Activated CD8-positive, alpha-beta T cell treated with anti-CD3 and anti-CD28 coated beads for 36 hours (primary cell): ENCODE results near the gene FGF16. TPM values are rescaled to one million over a fixed set of nuclear protein-coding genes. Genes with fewer than 3 reads are reported as not detected.

Experiments used
- ATAC-seq: fragments of 200-7000 bp; cut with Tn5 transposase; one replicate; pipeline ENCODE4 v1.10.0; 2021; ENCODE audit warnings: mild to moderate bottlenecking, moderate library complexity
- CTCF ChIA-PET: fragments of 350-600 bp; sonication (Branson Sonifier 250); formaldehyde crosslinking; loops from one replicate; lab custom pipeline; 2021; ENCODE audit warnings: antibody characterized with exemption; lab: Charles Lee
- POLR2A ChIA-PET: fragments of 350-600 bp; sonication (Branson Sonifier 250); formaldehyde crosslinking; loops from one replicate; lab custom pipeline; 2021; ENCODE audit warnings: antibody characterized with exemption; lab: Charles Lee
- DNase-seq: peaks from one replicate; pipeline ENCODE4 v3.0.0-alpha.2; 2020
- H3K27ac Mint-ChIP-seq: one replicate; pipeline ENCODE4 v1.8.0; 2021; ENCODE audit warnings: mild to moderate bottlenecking, mixed read lengths
- H3K27me3 Mint-ChIP-seq: one replicate; pipeline ENCODE4 v1.8.0; 2021; ENCODE audit warnings: mixed read lengths
- H3K36me3 Mint-ChIP-seq: one replicate; pipeline ENCODE4 v1.8.0; 2021; ENCODE audit warnings: low read depth, mixed read lengths
- H3K4me1 Mint-ChIP-seq: one replicate; pipeline ENCODE4 v1.8.0; 2021; ENCODE audit warnings: low read depth, mixed read lengths
- H3K4me3 Mint-ChIP-seq: one replicate; pipeline ENCODE4 v1.8.0; 2021; ENCODE audit warnings: mild to moderate bottlenecking, moderate library complexity, mixed read lengths
- H3K9me3 Mint-ChIP-seq: one replicate; pipeline ENCODE4 v1.8.0; 2021; ENCODE audit warnings: mixed read lengths
- CTCF ChIP-seq: fragments of 200-600 bp; IDR thresholded peaks from one replicate; pipeline ENCODE4 v1.8.0; 2022; ENCODE audit warnings: antibody characterized with exemption, mild to moderate bottlenecking
- intact Hi-C: fragments of 100-400 bp; cut with micrococcal nuclease; formaldehyde crosslinking; loops from one replicate; pipeline ENCODE4 v1.10.0; 2022
- total RNA-seq, 2 experiments: library from RNA; stranded (reverse); gene quantifications; one replicate each; pipeline ENCODE4 v1.2.3, GENCODE V29; 2021

The FGF16 gene
- total RNA-seq, 2 experiments from 2014 or later: not detected

- Mint-ChIP-seq H3K27ac (no peak overlapping the region), H3K36me3 (no peaks in the 10 kb centered on the region), H3K27me3 (peaks cover 21% of the 10 kb centered on the region), H3K4me1 (peaks cover 5% of the 10 kb centered on the region), H3K4me3 (no peak overlapping the region), H3K9me3 (no peaks in the 10 kb centered on the region)
- ChIA-PET POLR2A (no interaction called here), CTCF (no interaction called here)
- ATAC-seq: no peak
- DNase-seq: no peak
- TF ChIP-seq CTCF: no peak
- intact Hi-C loops: no loop called here
These were observed 3.1 kb upstream of the FGF16 start for GRCh38 chrX:77444075-77444474.

- peaks cover 5% of the 10 kb centered on the region for H3K4me1 Mint-ChIP-seq
- no peak for DNase-seq
- CTCF ChIA-PET: no interaction called here
- no peak overlapping the region for H3K27ac Mint-ChIP-seq
- H3K27me3 Mint-ChIP-seq: peaks cover 21% of the 10 kb centered on the region
- no peaks in the 10 kb centered on the region for H3K9me3 Mint-ChIP-seq
- no peaks in the 10 kb centered on the region for H3K36me3 Mint-ChIP-seq
- ATAC-seq: no peak
- no peak overlapping the region for H3K4me3 Mint-ChIP-seq
- POLR2A ChIA-PET: no interaction called here
- TF ChIP-seq CTCF: no peak
- intact Hi-C loops: no loop called here
These were observed 2.6 kb upstream of the FGF16 start for GRCh38 chrX:77444545-77444944.

- no peaks in the 10 kb centered on the region for H3K36me3 Mint-ChIP-seq
- peak; percentile 58 for TF ChIP-seq CTCF
- peaks cover 21% of the 10 kb centered on the region for H3K27me3 Mint-ChIP-seq
- no peak overlapping the region for H3K27ac Mint-ChIP-seq
- peak overlapping the region; percentile 64 for H3K4me3 Mint-ChIP-seq
- peaks cover 5% of the 10 kb centered on the region for H3K4me1 Mint-ChIP-seq
- CTCF ChIA-PET: interaction anchor here (2.1 kb wide), 1 partner anchor 579 kb away, joined by 5 read pairs; no protein-coding TSS in a partner anchor
- ATAC-seq (no peak), DNase-seq (peak; percentile 28)
- intact Hi-C loops: no loop called here
- POLR2A ChIA-PET: no interaction called here
- no peaks in the 10 kb centered on the region for H3K9me3 Mint-ChIP-seq
These were observed 1.1 kb upstream of the FGF16 start for GRCh38 chrX:77446029-77446585.

- Mint-ChIP-seq H3K36me3 (no peaks in the 10 kb centered on the region), H3K4me3 (peak overlapping the region; percentile 33), H3K9me3 (no peaks in the 10 kb centered on the region), H3K27ac (no peak overlapping the region), H3K27me3 (peaks cover 21% of the 10 kb centered on the region), H3K4me1 (peaks cover 2% of the 10 kb centered on the region)
- no peak for TF ChIP-seq CTCF
- intact Hi-C loops: no loop called here
- POLR2A ChIA-PET: interaction anchor here (0.8 kb wide), 1 partner anchor 451 kb away, joined by 3 read pairs; the partner anchor contains the start of gene COX7B
- DNase-seq (peak; percentile 3), ATAC-seq (no peak)
- CTCF ChIA-PET: interaction anchor here (1.0 to 2.1 kb wide), 2 partner anchors 448 to 577 kb away, joined by 3 to 5 read pairs; no protein-coding TSS in a partner anchor
These were observed 722 bp downstream of the FGF16 start for GRCh38 chrX:77447653-77448569.

GRCh38 chrX:77450415-77450814, 3.2 kb downstream of the FGF16 start:
- no peak overlapping the region for H3K4me3 Mint-ChIP-seq
- H3K4me1 Mint-ChIP-seq: peaks cover 2% of the 10 kb centered on the region
- no peaks in the 10 kb centered on the region for H3K36me3 Mint-ChIP-seq
- ChIA-PET POLR2A (no interaction called here), CTCF (no interaction called here)
- no peaks in the 10 kb centered on the region for H3K9me3 Mint-ChIP-seq
- intact Hi-C loops: no loop called here
- peaks cover 14% of the 10 kb centered on the region for H3K27me3 Mint-ChIP-seq
- DNase-seq: no peak
- TF ChIP-seq CTCF: no peak
- no peak for ATAC-seq
- H3K27ac Mint-ChIP-seq: no peak overlapping the region
